Chondrocyte (in vitro differentiated cells): ENCODE data around the gene SLC30A7. TPM values are rescaled to one million over a fixed set of nuclear protein-coding genes. Genes with fewer than 3 reads are reported as not detected.

Source experiments
- DNase-seq: peaks from one replicate; pipeline ENCODE4 v3.0.0; 2021; ENCODE audit warnings: mixed read lengths, low spot score
- H3K27ac Mint-ChIP-seq: one replicate; pipeline ENCODE4 v1.8.0; 2021; ENCODE audit warnings: mild to moderate bottlenecking, moderate library complexity, mixed read lengths; ENCODE audit not compliant: unreplicated experiment
- H3K27me3 Mint-ChIP-seq: 2 replicates; pipeline ENCODE4 v1.8.0; 2021; ENCODE audit warnings: low read depth, mixed read lengths
- H3K36me3 Mint-ChIP-seq: 2 replicates; pipeline ENCODE4 v1.8.0; 2021; ENCODE audit warnings: low read depth, mixed read lengths
- H3K4me1 Mint-ChIP-seq: 2 replicates; pipeline ENCODE4 v1.8.0; 2021; ENCODE audit warnings: low read depth, mild to moderate bottlenecking, mixed read lengths
- H3K4me3 Mint-ChIP-seq: one replicate; pipeline ENCODE4 v1.8.0; 2021; ENCODE audit warnings: mild to moderate bottlenecking, moderate library complexity, mixed read lengths; ENCODE audit not compliant: unreplicated experiment
- H3K9me3 Mint-ChIP-seq: 2 replicates; pipeline ENCODE4 v1.8.0; 2021; ENCODE audit warnings: low read depth, mixed read lengths
- CTCF ChIP-seq: fragments of 200-600 bp; sonication (generic); IDR thresholded peaks from 2 replicates; pipeline ENCODE4 v1.5.0; 2021; ENCODE audit warnings: antibody characterized with exemption, mild to moderate bottlenecking, moderate library complexity
- total RNA-seq: library from RNA; stranded (reverse); gene quantifications from 3 replicates; pipeline ENCODE4 v1.2.1, GENCODE V29; 2021

SLC30A7 gene
- total RNA-seq, 1 donor from 2014 or later: 46.1 TPM

GRCh38 chr1:101000131-101000873 is 104.4 kb downstream of the SLC30A7 start:
- Mint-ChIP-seq H3K27ac (no peak overlapping the region), H3K36me3 (peaks cover 10% of the 10 kb centered on the region), H3K27me3 (no peaks in the 10 kb centered on the region), H3K4me1 (peaks cover 49% of the 10 kb centered on the region), H3K9me3 (no peaks in the 10 kb centered on the region), H3K4me3 (no peak overlapping the region)
- TF ChIP-seq CTCF: no peak
- DNase-seq: no peak

GRCh38 chr1:101002551-101002950 is 106.7 kb downstream of the SLC30A7 start:
- Mint-ChIP-seq H3K36me3 (peaks cover 10% of the 10 kb centered on the region), H3K27ac (peak overlapping the region; percentile 60), H3K9me3 (no peaks in the 10 kb centered on the region), H3K4me1 (peaks cover 55% of the 10 kb centered on the region), H3K4me3 (no peak overlapping the region), H3K27me3 (no peaks in the 10 kb centered on the region)
- TF ChIP-seq CTCF: no peak
- DNase-seq: no peak

- Mint-ChIP-seq H3K4me1 (peaks cover 57% of the 10 kb centered on the region), H3K27me3 (no peaks in the 10 kb centered on the region)
These were observed 107.2 kb downstream of the SLC30A7 start for GRCh38 chr1:101003012-101003650.

GRCh38 chr1:101004061-101004460 is 108.2 kb downstream of the SLC30A7 start:
- no peak for DNase-seq
- Mint-ChIP-seq H3K4me1 (peaks cover 57% of the 10 kb centered on the region), H3K27me3 (no peaks in the 10 kb centered on the region), H3K36me3 (peaks cover 7% of the 10 kb centered on the region), H3K4me3 (no peak overlapping the region), H3K9me3 (no peaks in the 10 kb centered on the region), H3K27ac (no peak overlapping the region)
- TF ChIP-seq CTCF: no peak

More at GRCh38 chr1:101003012-101003650, 107.2 kb downstream of the SLC30A7 start:
- TF ChIP-seq CTCF: no peak
- DNase-seq: no peak
- H3K36me3 Mint-ChIP-seq: peaks cover 10% of the 10 kb centered on the region
- H3K9me3 Mint-ChIP-seq: no peaks in the 10 kb centered on the region
- H3K4me3 Mint-ChIP-seq: no peak overlapping the region
- no peak overlapping the region for H3K27ac Mint-ChIP-seq

GRCh38 chr1:101004670-101005069 is 108.8 kb downstream of the SLC30A7 start:
- H3K4me1 Mint-ChIP-seq: peaks cover 57% of the 10 kb centered on the region
- no peak for TF ChIP-seq CTCF
- DNase-seq: no peak
- H3K27me3 Mint-ChIP-seq: no peaks in the 10 kb centered on the region
- peaks cover 7% of the 10 kb centered on the region for H3K36me3 Mint-ChIP-seq
- H3K9me3 Mint-ChIP-seq: no peaks in the 10 kb centered on the region
- no peak overlapping the region for H3K4me3 Mint-ChIP-seq
- peak overlapping the region; percentile 78 for H3K27ac Mint-ChIP-seq
